Measurements from ENCODE around the gene PMS1.

- no peak for TF ChIP-seq SUZ12 (IDR thresholded peaks at IDR 0.05; ENCODE audit: extremely low read depth, insufficient read depth, insufficient read length)
- TF ChIP-seq YY1 (IDR thresholded peaks at IDR 0.05; ENCODE audit: insufficient read depth, insufficient read length), result no peak
- no peak for TF ChIP-seq ZNF274 (IDR thresholded peaks at IDR 0.05; ENCODE audit: low read depth, low read length)
Measured at GRCh38 chr2:189841019-189841418, 56.8 kb downstream of the PMS1 start.

All from NT2/D1 (cell line).